Astrocyte (in vitro differentiated cells and primary cell): ENCODE measurements around the gene SLC43A3.

Source experiments
- EZH2 ChIP-seq: IDR thresholded peaks from 2 replicates; pipeline ENCODE4 v1.6.1; 2012; ENCODE audit warnings: mild to moderate bottlenecking, low read length, inconsistent platforms; ENCODE audit not compliant: insufficient read depth
- TF ChIP-seq, protein P1 (sequence below): IDR thresholded peaks from 2 replicates; pipeline ENCODE4 v1.5.1; 2011; ENCODE audit warnings: low read depth, mild to moderate bottlenecking, inconsistent platforms, low read length, moderate library complexity; ENCODE audit not compliant: insufficient read depth

DNA sequence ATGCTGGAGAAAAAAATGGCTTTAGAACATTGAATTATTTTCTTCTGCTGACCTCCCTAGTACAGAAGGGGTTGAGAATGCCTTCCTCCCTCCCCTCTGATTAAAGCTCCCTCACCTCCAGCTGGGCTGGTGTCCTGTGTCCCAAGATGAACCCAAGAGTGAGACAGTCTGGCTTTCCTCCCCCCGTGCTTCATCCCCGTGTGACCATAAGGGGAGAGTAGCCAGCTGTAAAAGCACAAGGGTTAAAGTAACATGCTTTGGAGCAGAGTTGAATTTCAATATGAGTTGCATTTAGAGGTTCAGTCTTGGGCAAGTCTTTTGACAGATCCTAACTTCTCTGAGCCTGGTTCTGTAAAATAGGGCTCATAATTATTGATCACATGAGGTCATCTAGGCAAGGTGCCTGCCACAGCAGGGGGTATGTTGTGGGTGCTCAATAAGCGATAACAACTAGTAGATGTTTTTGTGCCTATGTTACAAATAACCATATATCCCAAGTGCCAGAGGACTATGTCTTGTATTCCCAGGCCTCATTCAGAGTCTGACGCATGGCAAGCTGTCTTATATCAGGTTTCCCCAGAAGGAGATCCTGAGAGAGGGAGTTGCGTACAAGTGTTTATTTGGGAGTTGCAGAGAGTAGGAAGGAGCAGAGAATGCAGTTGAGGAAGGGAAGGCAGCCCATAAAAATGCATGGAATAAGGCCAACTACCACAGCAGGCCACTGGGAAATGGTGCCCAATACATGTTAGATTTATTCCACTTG, 40.6 kb downstream of the SLC43A3 start:
- TF ChIP-seq, protein P1, sequence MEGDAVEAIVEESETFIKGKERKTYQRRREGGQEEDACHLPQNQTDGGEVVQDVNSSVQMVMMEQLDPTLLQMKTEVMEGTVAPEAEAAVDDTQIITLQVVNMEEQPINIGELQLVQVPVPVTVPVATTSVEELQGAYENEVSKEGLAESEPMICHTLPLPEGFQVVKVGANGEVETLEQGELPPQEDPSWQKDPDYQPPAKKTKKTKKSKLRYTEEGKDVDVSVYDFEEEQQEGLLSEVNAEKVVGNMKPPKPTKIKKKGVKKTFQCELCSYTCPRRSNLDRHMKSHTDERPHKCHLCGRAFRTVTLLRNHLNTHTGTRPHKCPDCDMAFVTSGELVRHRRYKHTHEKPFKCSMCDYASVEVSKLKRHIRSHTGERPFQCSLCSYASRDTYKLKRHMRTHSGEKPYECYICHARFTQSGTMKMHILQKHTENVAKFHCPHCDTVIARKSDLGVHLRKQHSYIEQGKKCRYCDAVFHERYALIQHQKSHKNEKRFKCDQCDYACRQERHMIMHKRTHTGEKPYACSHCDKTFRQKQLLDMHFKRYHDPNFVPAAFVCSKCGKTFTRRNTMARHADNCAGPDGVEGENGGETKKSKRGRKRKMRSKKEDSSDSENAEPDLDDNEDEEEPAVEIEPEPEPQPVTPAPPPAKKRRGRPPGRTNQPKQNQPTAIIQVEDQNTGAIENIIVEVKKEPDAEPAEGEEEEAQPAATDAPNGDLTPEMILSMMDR: no peak
- no peak for TF ChIP-seq EZH2
